K562 (cell line): ENCODE results near the gene DOP1B.

Experiments
- ESRRA ChIP-seq: fragments of 450-650 bp; IDR thresholded peaks from 2 replicates; pipeline ENCODE4 v1.6.1; 2014; ENCODE audit warnings: low read depth, mild to moderate bottlenecking, moderate library complexity, borderline replicate concordance
- FOXA1 ChIP-seq: fragments of 450-650 bp; IDR thresholded peaks from 2 replicates; pipeline ENCODE4 v1.6.1; 2016; ENCODE audit warnings: mild to moderate bottlenecking, borderline replicate concordance
- HDAC6 ChIP-seq: IDR thresholded peaks from 2 replicates; pipeline ENCODE4 v1.6.1; 2012; ENCODE audit warnings: low read depth, mild to moderate bottlenecking, control low read depth, inconsistent platforms, low read length, moderate library complexity
- NFRKB ChIP-seq: fragments of 450-650 bp; IDR thresholded peaks from 2 replicates; pipeline ENCODE4 v1.6.1; 2016; ENCODE audit warnings: low read depth
- SIRT6 ChIP-seq: IDR thresholded peaks from one replicate; pipeline ENCODE4 v1.6.1; 2012; ENCODE audit warnings: low read depth, mild to moderate bottlenecking, control low read depth, inconsistent platforms, low read length, moderate library complexity
- ZNF143 ChIP-seq: sonication (generic); formaldehyde crosslinking; IDR thresholded peaks from 2 replicates; pipeline ENCODE4 v1.9.0; 2022; ENCODE audit warnings: mild to moderate bottlenecking, missing genetic modification reagents
- ZNF3 ChIP-seq: fragments of 250-450 bp; sonication (Bioruptor Pico); IDR thresholded peaks from 2 replicates; pipeline ENCODE4 v1.5.0; 2021; ENCODE audit warnings: mild to moderate bottlenecking, moderate library complexity
- TF ChIP-seq, protein P1 (sequence below): sonication (generic); formaldehyde crosslinking; IDR thresholded peaks from 2 replicates; pipeline ENCODE4 v1.8.1; 2022; ENCODE audit warnings: missing genetic modification reagents
- TF ChIP-seq, protein P2 (sequence below), 3 experiments: IDR thresholded peaks in 2 of 3; conservative IDR thresholded peaks in 1 of 3; 2 replicates each; pipeline ENCODE4 v1.5.1; 2011 to 2012; ENCODE audit warnings: low read length in 3 of 3, mild to moderate bottlenecking in 3 of 3, control low read depth in 2 of 3, improper control_type of control experiment in 1 of 3, inconsistent platforms in 1 of 3, low read depth in 1 of 3, mixed read lengths in 1 of 3, moderate library complexity in 1 of 3; ENCODE audit not compliant: insufficient read depth in 2 of 3

DNA sequence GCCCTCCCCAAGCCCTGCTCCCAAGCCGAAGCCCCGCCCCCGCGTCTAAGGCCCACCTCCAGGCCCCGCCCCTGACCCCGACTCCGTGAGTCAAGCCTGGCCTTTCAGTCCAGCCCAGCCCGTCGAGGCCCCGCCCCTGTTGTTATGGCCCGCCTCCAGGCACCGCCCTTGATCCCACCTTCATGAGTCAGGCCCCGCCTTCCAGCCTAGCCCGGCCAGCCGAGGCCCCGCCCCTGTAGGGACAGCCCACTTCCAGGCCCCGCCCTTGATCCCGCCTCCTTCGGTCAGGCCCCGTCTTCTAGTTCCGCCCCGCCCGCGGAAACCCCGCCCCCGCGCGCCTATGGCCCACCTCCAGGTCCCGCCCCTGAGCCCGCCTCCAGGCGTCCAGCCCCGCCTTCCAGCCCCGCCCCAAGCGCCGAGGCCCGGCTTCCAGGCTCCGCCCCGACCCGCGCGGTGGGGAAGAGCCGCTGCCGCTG lies 247 bp upstream of the DOP1B start:
- TF ChIP-seq ZNF3 (CRISPR knock-in tag) (no peak), ZNF143 (CRISPR knock-in tag) (no peak), ESRRA (no peak), SIRT6 (no peak), FOXA1 (no peak), NFRKB (no peak), HDAC6 (no peak)
- TF ChIP-seq, protein P1, sequence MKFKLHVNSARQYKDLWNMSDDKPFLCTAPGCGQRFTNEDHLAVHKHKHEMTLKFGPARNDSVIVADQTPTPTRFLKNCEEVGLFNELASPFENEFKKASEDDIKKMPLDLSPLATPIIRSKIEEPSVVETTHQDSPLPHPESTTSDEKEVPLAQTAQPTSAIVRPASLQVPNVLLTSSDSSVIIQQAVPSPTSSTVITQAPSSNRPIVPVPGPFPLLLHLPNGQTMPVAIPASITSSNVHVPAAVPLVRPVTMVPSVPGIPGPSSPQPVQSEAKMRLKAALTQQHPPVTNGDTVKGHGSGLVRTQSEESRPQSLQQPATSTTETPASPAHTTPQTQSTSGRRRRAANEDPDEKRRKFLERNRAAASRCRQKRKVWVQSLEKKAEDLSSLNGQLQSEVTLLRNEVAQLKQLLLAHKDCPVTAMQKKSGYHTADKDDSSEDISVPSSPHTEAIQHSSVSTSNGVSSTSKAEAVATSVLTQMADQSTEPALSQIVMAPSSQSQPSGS (CRISPR knock-in tag) = no peak
- TF ChIP-seq, protein P2, sequence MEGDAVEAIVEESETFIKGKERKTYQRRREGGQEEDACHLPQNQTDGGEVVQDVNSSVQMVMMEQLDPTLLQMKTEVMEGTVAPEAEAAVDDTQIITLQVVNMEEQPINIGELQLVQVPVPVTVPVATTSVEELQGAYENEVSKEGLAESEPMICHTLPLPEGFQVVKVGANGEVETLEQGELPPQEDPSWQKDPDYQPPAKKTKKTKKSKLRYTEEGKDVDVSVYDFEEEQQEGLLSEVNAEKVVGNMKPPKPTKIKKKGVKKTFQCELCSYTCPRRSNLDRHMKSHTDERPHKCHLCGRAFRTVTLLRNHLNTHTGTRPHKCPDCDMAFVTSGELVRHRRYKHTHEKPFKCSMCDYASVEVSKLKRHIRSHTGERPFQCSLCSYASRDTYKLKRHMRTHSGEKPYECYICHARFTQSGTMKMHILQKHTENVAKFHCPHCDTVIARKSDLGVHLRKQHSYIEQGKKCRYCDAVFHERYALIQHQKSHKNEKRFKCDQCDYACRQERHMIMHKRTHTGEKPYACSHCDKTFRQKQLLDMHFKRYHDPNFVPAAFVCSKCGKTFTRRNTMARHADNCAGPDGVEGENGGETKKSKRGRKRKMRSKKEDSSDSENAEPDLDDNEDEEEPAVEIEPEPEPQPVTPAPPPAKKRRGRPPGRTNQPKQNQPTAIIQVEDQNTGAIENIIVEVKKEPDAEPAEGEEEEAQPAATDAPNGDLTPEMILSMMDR (IDR thresholded peaks at IDR 0.05 in 2 of 3, conservative IDR thresholded peaks at IDR 0.05 in 1 of 3; ENCODE audit: insufficient read depth in 2 of 3, low read depth in 1 of 3, low read length in 3 of 3) = no peak
